WI38 (cell line): ENCODE results near the gene OCEL1.

ENCODE experiments used
- H3K4me3 ChIP-seq: 2 replicates; pipeline ENCODE4 v1.5.1; 2011; ENCODE audit warnings: low read depth, mild to moderate bottlenecking, control low read depth, low read length
- TF ChIP-seq, protein P1 (sequence below): IDR thresholded peaks from 2 replicates; pipeline ENCODE4 v1.5.1; 2012; ENCODE audit warnings: low read depth, mild to moderate bottlenecking, control low read depth, low read length

OCEL1 gene

DNA sequence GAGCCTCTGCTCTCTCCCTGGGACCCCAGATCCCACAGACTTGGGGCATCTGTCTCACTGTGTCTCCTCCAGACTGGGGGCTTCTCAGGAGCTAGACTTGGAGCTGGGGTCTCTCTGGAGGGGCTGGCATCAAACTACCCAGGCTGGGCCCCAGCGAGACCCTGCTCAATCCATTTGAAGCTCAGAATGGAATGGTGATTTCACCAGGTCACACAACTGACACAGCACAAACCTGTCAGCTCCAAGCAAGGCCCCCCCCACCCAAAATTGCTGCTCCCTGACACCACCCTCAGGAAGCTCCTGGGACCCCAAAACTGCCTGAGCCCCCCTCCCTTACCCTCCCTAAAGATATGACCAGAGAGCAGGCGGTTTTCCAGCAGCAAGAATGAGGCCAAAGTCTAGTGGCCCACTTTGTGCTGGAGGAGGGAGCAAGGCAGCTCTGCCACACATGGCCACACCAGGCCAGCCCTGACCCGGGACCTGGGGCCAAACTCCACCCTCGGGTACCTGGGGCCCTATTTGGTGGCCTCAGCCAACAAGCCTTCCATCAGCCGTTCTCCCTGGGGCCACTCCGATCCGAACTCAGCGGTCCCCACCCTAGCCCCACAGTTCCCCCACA, 17.3 kb downstream of the OCEL1 start:
- TF ChIP-seq, protein P1, sequence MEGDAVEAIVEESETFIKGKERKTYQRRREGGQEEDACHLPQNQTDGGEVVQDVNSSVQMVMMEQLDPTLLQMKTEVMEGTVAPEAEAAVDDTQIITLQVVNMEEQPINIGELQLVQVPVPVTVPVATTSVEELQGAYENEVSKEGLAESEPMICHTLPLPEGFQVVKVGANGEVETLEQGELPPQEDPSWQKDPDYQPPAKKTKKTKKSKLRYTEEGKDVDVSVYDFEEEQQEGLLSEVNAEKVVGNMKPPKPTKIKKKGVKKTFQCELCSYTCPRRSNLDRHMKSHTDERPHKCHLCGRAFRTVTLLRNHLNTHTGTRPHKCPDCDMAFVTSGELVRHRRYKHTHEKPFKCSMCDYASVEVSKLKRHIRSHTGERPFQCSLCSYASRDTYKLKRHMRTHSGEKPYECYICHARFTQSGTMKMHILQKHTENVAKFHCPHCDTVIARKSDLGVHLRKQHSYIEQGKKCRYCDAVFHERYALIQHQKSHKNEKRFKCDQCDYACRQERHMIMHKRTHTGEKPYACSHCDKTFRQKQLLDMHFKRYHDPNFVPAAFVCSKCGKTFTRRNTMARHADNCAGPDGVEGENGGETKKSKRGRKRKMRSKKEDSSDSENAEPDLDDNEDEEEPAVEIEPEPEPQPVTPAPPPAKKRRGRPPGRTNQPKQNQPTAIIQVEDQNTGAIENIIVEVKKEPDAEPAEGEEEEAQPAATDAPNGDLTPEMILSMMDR = no peak
- H3K4me3 ChIP-seq = peak overlapping the region; percentile 84

DNA sequence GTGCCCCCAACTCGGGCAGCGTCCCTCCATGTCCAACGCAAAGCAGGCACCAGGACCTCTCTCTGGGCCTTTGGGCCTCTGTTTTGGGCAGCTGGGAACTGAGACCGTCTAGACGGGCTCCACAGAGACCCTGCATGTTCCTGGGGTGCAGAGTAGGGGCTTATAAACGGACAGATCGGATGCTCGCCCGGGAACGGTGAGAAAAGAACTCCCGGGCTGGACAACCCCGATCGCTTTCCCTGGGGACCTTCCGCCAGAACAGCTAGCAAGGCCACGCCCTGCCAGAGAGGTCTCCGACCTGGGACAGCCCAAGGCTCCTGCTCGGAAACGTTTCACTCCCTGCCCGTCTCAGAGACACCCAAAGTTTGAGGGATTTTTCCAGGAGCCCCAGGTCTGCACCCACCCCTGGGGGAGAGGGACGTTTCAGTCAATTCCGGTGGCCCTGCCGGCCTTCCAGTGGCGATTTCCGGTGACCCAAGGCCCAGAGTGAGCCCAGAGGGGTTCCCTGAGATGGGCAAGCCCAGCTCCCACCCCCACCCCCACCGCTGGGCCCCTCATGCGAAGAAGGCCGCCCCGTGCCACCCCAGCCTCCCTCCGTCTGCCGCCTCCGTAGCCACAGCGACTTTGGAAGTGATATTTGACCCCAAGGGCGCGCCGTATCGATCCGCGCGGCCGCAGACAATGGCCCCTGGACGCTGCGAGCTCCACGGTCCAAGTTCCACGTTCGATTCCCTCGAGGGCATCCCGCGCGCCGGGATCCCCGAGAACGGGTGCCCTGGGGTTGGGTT, 18.0 kb downstream of the OCEL1 start:
- H3K4me3 ChIP-seq = peak overlapping the region; percentile 84
- TF ChIP-seq, protein P1 = no peak

DNA sequence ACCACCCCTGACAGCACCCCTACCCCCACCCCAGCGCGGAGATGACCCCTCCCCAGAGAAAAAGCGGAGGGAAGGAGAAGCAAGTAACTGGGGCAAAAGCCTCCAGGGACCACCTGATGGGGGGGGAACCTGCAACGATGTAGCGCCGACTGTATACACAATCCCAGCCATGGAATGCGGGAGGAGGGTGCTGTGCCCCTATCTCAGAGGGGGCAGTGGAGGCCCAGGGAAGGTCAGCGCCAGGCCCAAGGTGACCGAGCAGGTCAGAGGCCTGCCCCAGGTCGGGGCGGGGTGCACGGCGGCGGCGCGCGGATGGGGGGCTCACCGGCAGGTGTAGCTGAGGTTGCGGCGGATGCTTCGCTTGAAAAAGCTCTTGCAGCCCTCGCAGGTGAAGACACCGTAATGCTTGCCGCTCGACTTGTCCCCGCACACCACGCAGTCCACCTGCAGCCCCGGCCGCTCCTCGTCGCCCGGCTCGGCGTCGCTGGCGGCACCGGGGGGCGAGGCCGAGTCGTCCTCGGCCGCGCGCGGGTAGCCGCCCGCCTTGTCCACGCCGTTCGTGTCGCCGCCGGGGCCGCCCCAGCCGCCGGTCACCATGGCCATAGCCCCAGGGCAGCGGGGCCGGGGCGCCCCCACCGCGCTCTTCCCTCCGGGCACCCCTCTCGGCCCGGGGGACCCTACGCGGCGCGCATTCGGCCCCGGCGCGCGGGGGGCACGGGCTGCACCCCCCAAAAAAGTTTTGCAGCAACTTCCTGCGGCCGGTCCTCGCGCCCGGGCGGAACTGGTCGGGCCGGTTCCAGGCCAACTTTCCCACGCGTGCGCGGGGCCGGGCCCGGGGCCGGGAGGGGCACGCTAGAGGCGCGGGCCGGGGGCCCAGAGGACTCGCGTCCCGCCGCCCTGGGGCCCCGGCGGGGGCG, 18.9 kb downstream of the OCEL1 start:
- peak overlapping the region; percentile 84 for H3K4me3 ChIP-seq
- TF ChIP-seq, protein P1 = no peak

DNA sequence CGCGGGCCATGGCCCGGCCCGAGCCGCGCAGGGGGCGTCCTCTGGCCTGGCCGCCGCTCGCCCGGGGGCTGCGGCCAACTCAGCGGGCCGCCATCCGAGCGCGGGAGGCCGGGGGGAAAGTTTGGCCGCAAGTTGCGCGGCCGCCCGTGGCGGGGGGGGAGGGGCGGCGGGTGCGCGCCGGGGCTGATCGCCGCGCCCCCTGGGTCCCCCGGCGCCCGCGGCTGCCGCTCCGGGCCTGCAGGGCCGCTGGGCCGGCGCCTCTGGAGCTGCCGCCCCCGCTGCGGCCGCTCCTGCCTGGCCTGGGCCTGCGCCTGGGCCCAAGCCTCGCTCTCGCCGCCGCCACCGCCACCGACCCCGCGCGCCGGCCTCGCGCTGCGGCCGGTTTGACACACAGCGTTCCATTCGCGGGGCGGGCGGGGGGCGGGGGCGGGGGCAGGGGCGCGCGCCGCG, 19.5 kb downstream of the OCEL1 start, which contains the start of gene NR2F6:
Gene NR2F6 (minus strand): TSS at position 385 of the 450 bp plus-strand sequence. CDS start 699 bp downstream, outside the sequence.
- peak within 1 kb of the TSS; percentile 84 for H3K4me3 ChIP-seq
- TF ChIP-seq, protein P1 = no peak

DNA sequence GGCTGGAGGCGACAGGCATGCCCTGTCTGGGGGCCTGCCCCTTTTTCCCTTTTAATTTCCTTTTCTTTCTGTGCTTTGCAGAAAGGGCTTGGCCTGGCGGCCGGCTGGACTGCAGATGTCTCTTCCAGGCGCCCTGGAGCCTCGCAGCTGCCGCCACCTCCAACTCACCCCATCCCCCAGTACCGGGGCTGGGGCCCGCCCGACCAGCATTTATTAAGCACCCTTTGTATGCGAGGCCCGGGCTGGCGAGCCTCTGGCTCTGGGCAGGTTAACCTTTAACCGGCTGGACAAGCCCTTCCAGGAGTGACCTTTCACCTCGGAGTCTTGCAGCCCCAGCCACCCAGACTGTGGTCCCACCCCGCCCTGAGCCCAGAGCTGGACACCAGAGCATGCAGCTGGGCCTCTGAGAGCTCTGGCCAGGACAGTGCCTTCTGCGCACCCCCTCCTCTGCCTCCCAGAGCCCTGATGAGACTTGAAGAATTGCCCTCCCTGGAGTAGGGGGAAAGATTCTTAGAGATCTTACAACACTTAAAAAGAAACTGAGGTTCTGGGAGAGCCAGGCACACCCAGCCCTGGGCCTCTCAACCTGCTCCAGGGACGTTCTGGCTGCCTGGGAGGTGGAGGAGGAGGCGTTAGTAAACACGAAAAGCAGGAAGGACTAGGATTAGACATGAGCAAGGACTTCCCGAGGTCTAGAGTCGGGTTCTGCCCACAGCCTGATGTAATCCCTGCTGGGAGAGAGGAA, 20.8 kb downstream of the OCEL1 start:
- H3K4me3 ChIP-seq = peak overlapping the region; percentile 42
- TF ChIP-seq, protein P1 = no peak

DNA sequence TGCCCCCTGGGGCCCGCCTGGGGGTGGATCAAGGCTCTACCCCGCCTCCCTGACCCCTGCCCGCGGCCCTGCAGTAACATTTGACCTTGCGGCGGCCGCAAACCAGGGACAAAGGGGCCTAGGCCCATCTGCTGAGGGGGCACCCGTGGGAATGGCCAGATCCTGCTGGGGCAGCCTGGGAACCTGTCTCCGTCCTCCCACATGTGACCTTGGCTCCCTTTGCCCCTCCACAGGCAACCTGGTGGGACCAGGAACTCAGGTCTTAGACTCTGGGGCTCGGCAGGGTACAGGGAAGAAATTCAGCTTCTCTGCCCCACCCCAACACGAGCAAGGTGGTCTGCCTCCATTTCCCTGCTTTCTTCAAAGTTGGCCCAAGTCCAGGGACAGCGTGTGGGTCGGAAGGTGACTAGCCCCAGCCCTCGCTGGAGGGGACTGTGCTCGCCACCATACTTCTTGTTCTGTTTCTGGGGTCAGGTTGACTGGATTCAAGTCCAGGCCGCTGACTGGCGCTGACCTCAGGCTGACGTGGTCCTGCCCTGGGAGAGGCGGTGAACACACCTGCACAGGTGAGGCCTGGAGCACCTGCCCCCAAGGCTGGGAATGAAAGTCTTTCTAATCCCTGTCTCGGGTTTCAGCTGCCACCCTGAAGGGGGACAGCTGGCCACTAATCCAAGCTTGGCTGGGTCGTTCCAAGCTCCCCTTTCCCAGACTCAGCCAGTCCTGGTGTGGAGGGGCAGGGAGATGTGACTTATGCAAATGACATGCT, 22.2 kb downstream of the OCEL1 start:
- no peak overlapping the region for H3K4me3 ChIP-seq
- TF ChIP-seq, protein P1 = no peak
